Neural crest cell (in vitro differentiated cells): ENCODE results near the gene ECEL1. TPM values are rescaled to one million over a fixed set of nuclear protein-coding genes. Genes with fewer than 3 reads are reported as not detected.
"Not testable (repeated sequence)": the region's sequence is repeated elsewhere in the genome, so short reads cannot be mapped to it uniquely, and the experiment has no call there.

Source experiments
- DNase-seq: peaks from one replicate; pipeline ENCODE4 v3.0.0; 2021; ENCODE audit warnings: low read depth, mixed read lengths, low spot score
- H3K27ac Mint-ChIP-seq: one replicate; pipeline ENCODE4 v1.8.0; 2021; ENCODE audit warnings: mild to moderate bottlenecking, mixed read lengths; ENCODE audit not compliant: unreplicated experiment
- H3K27me3 Mint-ChIP-seq: 2 replicates; pipeline ENCODE4 v1.8.0; 2021; ENCODE audit warnings: low read depth, mild to moderate bottlenecking, mixed read lengths
- H3K36me3 Mint-ChIP-seq: 2 replicates; pipeline ENCODE4 v1.8.0; 2021; ENCODE audit warnings: low read depth, mild to moderate bottlenecking, mixed read lengths
- H3K4me1 Mint-ChIP-seq: 2 replicates; pipeline ENCODE4 v1.8.0; 2021; ENCODE audit warnings: mixed read lengths
- H3K4me3 Mint-ChIP-seq: one replicate; pipeline ENCODE4 v1.8.0; 2021; ENCODE audit warnings: mild to moderate bottlenecking, mixed read lengths
- H3K9me3 Mint-ChIP-seq: 2 replicates; pipeline ENCODE4 v1.8.0; 2021; ENCODE audit warnings: mixed read lengths
- long read RNA-seq: library from polyadenylated mRNA; unstranded; transcript quantifications from one replicate; pipeline ENCODE4 v2.0.0, GENCODE V29; 2020
- total RNA-seq: library from RNA; stranded (reverse); gene quantifications from 2 replicates; pipeline ENCODE4 v1.2.1, GENCODE V29; 2021
- TF ChIP-seq, protein P1 (sequence below): fragments of 200-600 bp; sonication (generic); conservative IDR thresholded peaks from 2 replicates; pipeline ENCODE4 v1.5.0; 2021; ENCODE audit warnings: antibody characterized with exemption, mild to moderate bottlenecking

ECEL1 gene
- total RNA-seq: 42.9 and 43.9 TPM in 2 replicates
- long read RNA-seq: 0 reads

- H3K36me3 Mint-ChIP-seq: no peaks in the 10 kb centered on the region
- DNase-seq: peak; percentile 35
- peaks cover 68% of the 10 kb centered on the region for H3K27me3 Mint-ChIP-seq
- no peak within 1 kb of the TSS for H3K27ac Mint-ChIP-seq
- peak within 1 kb of the TSS; percentile 79 for H3K4me3 Mint-ChIP-seq
- H3K9me3 Mint-ChIP-seq: no peaks in the 10 kb centered on the region
- TF ChIP-seq, protein P1, sequence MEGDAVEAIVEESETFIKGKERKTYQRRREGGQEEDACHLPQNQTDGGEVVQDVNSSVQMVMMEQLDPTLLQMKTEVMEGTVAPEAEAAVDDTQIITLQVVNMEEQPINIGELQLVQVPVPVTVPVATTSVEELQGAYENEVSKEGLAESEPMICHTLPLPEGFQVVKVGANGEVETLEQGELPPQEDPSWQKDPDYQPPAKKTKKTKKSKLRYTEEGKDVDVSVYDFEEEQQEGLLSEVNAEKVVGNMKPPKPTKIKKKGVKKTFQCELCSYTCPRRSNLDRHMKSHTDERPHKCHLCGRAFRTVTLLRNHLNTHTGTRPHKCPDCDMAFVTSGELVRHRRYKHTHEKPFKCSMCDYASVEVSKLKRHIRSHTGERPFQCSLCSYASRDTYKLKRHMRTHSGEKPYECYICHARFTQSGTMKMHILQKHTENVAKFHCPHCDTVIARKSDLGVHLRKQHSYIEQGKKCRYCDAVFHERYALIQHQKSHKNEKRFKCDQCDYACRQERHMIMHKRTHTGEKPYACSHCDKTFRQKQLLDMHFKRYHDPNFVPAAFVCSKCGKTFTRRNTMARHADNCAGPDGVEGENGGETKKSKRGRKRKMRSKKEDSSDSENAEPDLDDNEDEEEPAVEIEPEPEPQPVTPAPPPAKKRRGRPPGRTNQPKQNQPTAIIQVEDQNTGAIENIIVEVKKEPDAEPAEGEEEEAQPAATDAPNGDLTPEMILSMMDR: no peak
- H3K4me1 Mint-ChIP-seq: peaks cover 16% of the 10 kb centered on the region
Observed at GRCh38 chr2:232487385-232488096, at the start of gene ECEL1. Gene ECEL1 (minus strand): TSS chr2:232487834. CDS start chr2:232486653, 1,181 bp downstream.

- Mint-ChIP-seq H3K27me3 (peaks cover 3% of the 10 kb centered on the region), H3K9me3 (peaks cover 3% of the 10 kb centered on the region), H3K4me1 (peaks cover 20% of the 10 kb centered on the region), H3K27ac (no peak overlapping the region), H3K36me3 (peaks cover 4% of the 10 kb centered on the region), H3K4me3 (peak overlapping the region; percentile 3)
- TF ChIP-seq, protein P1: peak; percentile 36
- no peak for DNase-seq
Observed at GRCh38 chr2:232537079-232537478, 49.4 kb upstream of the ECEL1 start.

GRCh38 chr2:232535761-232536530 is 48.3 kb upstream of the ECEL1 start:
- Mint-ChIP-seq H3K27me3 (peaks cover 3% of the 10 kb centered on the region), H3K36me3 (peaks cover 4% of the 10 kb centered on the region), H3K4me3 (no peak overlapping the region), H3K27ac (no peak overlapping the region), H3K9me3 (peaks cover 3% of the 10 kb centered on the region), H3K4me1 (peaks cover 20% of the 10 kb centered on the region)
- TF ChIP-seq, protein P1: no peak
- no peak for DNase-seq

DNA sequence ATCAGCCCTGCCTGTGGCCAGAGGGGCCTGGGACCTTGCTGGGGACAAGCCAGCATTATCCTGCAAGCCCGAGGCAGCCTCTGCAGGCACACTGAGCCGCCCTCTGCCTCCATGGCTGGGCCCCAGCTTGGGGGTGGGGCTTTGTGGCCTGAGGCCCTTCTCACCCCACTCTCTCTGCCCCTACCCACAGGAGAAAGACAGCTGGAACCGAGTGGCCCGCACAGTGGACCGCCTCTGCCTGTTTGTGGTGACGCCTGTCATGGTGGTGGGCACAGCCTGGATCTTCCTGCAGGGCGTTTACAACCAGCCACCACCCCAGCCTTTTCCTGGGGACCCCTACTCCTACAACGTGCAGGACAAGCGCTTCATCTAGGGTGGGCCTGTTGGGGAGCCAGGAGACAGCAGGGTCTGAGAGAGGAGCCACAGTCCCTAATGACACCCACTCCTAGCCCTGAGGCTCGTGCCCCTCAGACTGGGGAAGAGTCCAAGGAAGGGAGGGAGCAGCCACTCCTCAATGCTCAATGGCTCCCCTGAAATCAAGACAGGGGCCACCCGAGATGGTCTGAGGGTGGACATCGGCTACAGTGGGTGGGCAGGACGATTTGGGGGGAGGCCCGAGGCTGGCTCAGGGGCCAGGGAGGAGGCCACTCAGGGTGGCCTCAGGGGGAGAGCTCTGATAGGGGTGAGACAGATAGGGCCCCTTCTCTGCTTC is 47.5 kb upstream of the ECEL1 start:
- Mint-ChIP-seq H3K27me3 (peaks cover 3% of the 10 kb centered on the region), H3K4me1 (peaks cover 20% of the 10 kb centered on the region), H3K27ac (no peak overlapping the region), H3K4me3 (peak overlapping the region; percentile 27), H3K9me3 (peaks cover 3% of the 10 kb centered on the region), H3K36me3 (peaks cover 4% of the 10 kb centered on the region)
- TF ChIP-seq, protein P1: no peak
- DNase-seq: no peak

DNA sequence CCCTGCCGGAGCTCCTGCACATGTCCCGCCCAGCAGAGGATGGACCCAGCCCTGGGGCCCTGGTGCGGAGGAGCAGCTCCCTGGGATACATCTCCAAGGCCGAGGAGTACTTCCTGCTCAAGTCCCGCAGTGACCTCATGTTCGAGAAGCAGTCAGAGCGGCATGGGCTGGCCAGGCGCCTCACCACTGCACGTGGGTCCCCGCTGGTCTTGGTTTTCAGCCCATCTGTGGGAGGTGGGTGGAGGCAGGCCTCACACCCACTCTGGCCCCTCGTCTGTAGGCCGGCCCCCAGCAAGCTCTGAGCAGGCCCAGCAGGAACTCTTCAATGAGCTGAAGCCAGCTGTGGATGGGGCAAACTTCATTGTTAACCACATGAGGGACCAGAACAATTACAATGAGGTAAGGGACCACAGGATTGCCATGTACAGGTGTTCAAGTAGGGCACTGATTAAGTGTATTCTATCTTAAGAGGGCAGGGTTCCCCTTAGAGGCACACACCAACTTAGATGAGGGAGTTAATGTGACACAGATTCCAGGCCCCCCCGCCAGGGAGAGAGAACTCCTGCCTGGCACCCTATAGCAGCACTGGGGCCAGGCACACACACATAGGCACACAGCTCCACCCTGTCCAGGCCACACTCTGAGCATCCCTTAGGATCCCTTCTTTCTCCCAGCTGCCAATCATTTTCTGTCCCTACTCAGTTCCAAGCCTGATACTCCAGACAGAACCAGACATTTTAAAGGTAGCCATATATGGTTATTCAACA is 46.5 kb upstream of the ECEL1 start:
- Mint-ChIP-seq H3K36me3 (peaks cover 4% of the 10 kb centered on the region), H3K4me3 (peak overlapping the region; percentile 27), H3K9me3 (peaks cover 3% of the 10 kb centered on the region), H3K4me1 (peaks cover 20% of the 10 kb centered on the region), H3K27me3 (peaks cover 3% of the 10 kb centered on the region), H3K27ac (peak overlapping the region; percentile 35)
- TF ChIP-seq, protein P1: no peak
- DNase-seq: no peak

- peaks cover 15% of the 10 kb centered on the region for H3K4me1 Mint-ChIP-seq
- H3K4me3 Mint-ChIP-seq, H3K9me3 Mint-ChIP-seq, H3K27me3 Mint-ChIP-seq, H3K36me3 Mint-ChIP-seq, H3K27ac Mint-ChIP-seq, DNase-seq: not testable (repeated sequence)
Observed at GRCh38 chr2:232532821-232533220, 45.2 kb upstream of the ECEL1 start.
